OCI-LY3 (cell line): ENCODE data around the gene TCF25.

ENCODE experiments used
- H2AFZ ChIP-seq: fragments of 200-600, 300-600 bp; shearing (Covaris generic); 2 replicates; pipeline ENCODE4 v1.6.0; 2014; ENCODE audit warnings: antibody characterized with exemption, low read depth, low read length
- H3K27ac ChIP-seq: fragments of 200-600, 300-600 bp; sonication (generic); 2 replicates; pipeline ENCODE4 v1.5.1; 2014; ENCODE audit warnings: mild to moderate bottlenecking, low read length, moderate library complexity, mixed read lengths
- H3K27me3 ChIP-seq: fragments of 200-600, 300-600 bp; sonication (generic); 2 replicates; pipeline ENCODE4 v1.6.1; 2014; ENCODE audit warnings: low read depth, low read length, mixed read lengths
- H3K36me3 ChIP-seq: fragments of 200-600, 300-600 bp; sonication (generic); replicated peaks from 2 replicates; pipeline ENCODE3; 2014; ENCODE audit warnings: low read depth, low read length, mixed read lengths
- H3K4me1 ChIP-seq: fragments of 300-600, 200-600 bp; sonication (generic); 2 replicates; pipeline ENCODE4 v1.6.1; 2014; ENCODE audit warnings: low read length, mixed read lengths
- H3K4me2 ChIP-seq: fragments of 200-600, 300-600 bp; sonication (generic); 2 replicates; pipeline ENCODE4 v1.6.1; 2014; ENCODE audit warnings: low read length, mixed read lengths
- H3K4me3 ChIP-seq: fragments of 300-600, 200-600 bp; sonication (generic); 2 replicates; pipeline ENCODE4 v1.5.1; 2014; ENCODE audit warnings: antibody characterized with exemption, mild to moderate bottlenecking, low read length, moderate library complexity
- H3K79me2 ChIP-seq: fragments of 300-600, 200-600 bp; shearing (Covaris generic); 2 replicates; pipeline ENCODE4 v1.6.1; 2014; ENCODE audit warnings: mild to moderate bottlenecking, low read length, mixed read lengths
- H3K9ac ChIP-seq: fragments of 300-600, 200-600 bp; shearing (Covaris generic); 2 replicates; pipeline ENCODE4 v1.6.0; 2014; ENCODE audit warnings: mild to moderate bottlenecking, low read length, moderate library complexity
- H3K9me3 ChIP-seq: fragments of 200-600, 300-600 bp; shearing (Covaris generic); 2 replicates; pipeline ENCODE4 v1.6.1; 2014; ENCODE audit warnings: low read length, mixed read lengths; ENCODE audit not compliant: insufficient read depth
- H4K20me1 ChIP-seq: fragments of 200-600, 300-600 bp; sonication (generic); 2 replicates; pipeline ENCODE4 v1.6.1; 2016; ENCODE audit warnings: low read length, mixed read lengths; ENCODE audit not compliant: insufficient read depth
- CTCF ChIP-seq: fragments of 200-600, 300-600 bp; sonication (generic); IDR thresholded peaks from 2 replicates; pipeline ENCODE4 v1.5.1; 2014; ENCODE audit warnings: antibody characterized with exemption, low read length, low read depth
- EZH2phosphoT487 ChIP-seq: fragments of 200-600 bp; shearing (Covaris generic); IDR thresholded peaks from 2 replicates; pipeline ENCODE4 v1.6.1; 2018; ENCODE audit warnings: antibody characterized with exemption, mixed run types, low read depth

Gene TCF25

GRCh38 chr16:89881368-89881730, 8.0 kb downstream of the TCF25 start:
- no peaks in the 10 kb centered on the region for H3K4me1 ChIP-seq
- H3K79me2 ChIP-seq: peaks cover 55% of the 10 kb centered on the region
- H4K20me1 ChIP-seq: peaks cover 14% of the 10 kb centered on the region
- H3K27ac ChIP-seq: no peak overlapping the region
- no peak overlapping the region for H3K4me2 ChIP-seq
- H3K27me3 ChIP-seq: no peaks in the 10 kb centered on the region
- no peak overlapping the region for H2AFZ ChIP-seq
- peaks cover 44% of the 10 kb centered on the region for H3K36me3 ChIP-seq
- H3K9ac ChIP-seq: no peak overlapping the region
- no peak overlapping the region for H3K4me3 ChIP-seq
- no peak for TF ChIP-seq CTCF
- no peak for TF ChIP-seq EZH2phosphoT487
- no peaks in the 10 kb centered on the region for H3K9me3 ChIP-seq

- TF ChIP-seq EZH2phosphoT487 (no peak), CTCF (no peak)
- Histone ChIP-seq H3K79me2 (peaks cover 37% of the 10 kb centered on the region), H3K36me3 (peaks cover 46% of the 10 kb centered on the region), H3K27me3 (no peaks in the 10 kb centered on the region), H2AFZ (no peak overlapping the region), H3K4me3 (no peak overlapping the region), H3K4me1 (no peaks in the 10 kb centered on the region), H3K9ac (no peak overlapping the region), H4K20me1 (peaks cover 14% of the 10 kb centered on the region), H3K9me3 (no peaks in the 10 kb centered on the region), H3K27ac (no peak overlapping the region), H3K4me2 (no peak overlapping the region)
These were observed 10.1 kb downstream of the TCF25 start for GRCh38 chr16:89883346-89884040.

- TF ChIP-seq CTCF (no peak), EZH2phosphoT487 (no peak)
- Histone ChIP-seq H3K36me3 (peaks cover 42% of the 10 kb centered on the region), H3K27me3 (no peaks in the 10 kb centered on the region), H3K9ac (no peak overlapping the region), H3K4me1 (no peaks in the 10 kb centered on the region), H3K9me3 (no peaks in the 10 kb centered on the region), H3K79me2 (peaks cover 32% of the 10 kb centered on the region), H4K20me1 (peaks cover 14% of the 10 kb centered on the region), H3K4me2 (no peak overlapping the region), H2AFZ (no peak overlapping the region), H3K27ac (no peak overlapping the region), H3K4me3 (no peak overlapping the region)
These were observed 10.6 kb downstream of the TCF25 start for GRCh38 chr16:89884041-89884421.

GRCh38 chr16:89887243-89887642, 13.9 kb downstream of the TCF25 start:
- TF ChIP-seq CTCF (no peak), EZH2phosphoT487 (no peak)
- Histone ChIP-seq H4K20me1 (peaks cover 11% of the 10 kb centered on the region), H3K36me3 (peaks cover 46% of the 10 kb centered on the region), H3K4me3 (no peak overlapping the region), H3K79me2 (peaks cover 6% of the 10 kb centered on the region; the same call in 1 of the 2 replicates), H3K4me2 (no peak overlapping the region), H3K4me1 (no peaks in the 10 kb centered on the region), H3K9ac (no peak overlapping the region), H3K27me3 (no peaks in the 10 kb centered on the region), H2AFZ (no peak overlapping the region), H3K27ac (no peak overlapping the region), H3K9me3 (no peaks in the 10 kb centered on the region)
